AG10803 (cell line): ENCODE results near the gene BBX.

Experiments used
- DNase-seq: peaks from one replicate; pipeline ENCODE4 v3.0.0; 2010; ENCODE audit warnings: low read depth
- H3K4me3 ChIP-seq: 2 replicates; pipeline ENCODE4 v1.5.1; 2011; ENCODE audit warnings: mild to moderate bottlenecking, low read length, control low read depth
- CTCF ChIP-seq: conservative IDR thresholded peaks from 2 replicates; pipeline ENCODE4 v1.5.1; 2011; ENCODE audit warnings: mild to moderate bottlenecking, low read length, control low read depth, inconsistent platforms

Gene BBX

DNA sequence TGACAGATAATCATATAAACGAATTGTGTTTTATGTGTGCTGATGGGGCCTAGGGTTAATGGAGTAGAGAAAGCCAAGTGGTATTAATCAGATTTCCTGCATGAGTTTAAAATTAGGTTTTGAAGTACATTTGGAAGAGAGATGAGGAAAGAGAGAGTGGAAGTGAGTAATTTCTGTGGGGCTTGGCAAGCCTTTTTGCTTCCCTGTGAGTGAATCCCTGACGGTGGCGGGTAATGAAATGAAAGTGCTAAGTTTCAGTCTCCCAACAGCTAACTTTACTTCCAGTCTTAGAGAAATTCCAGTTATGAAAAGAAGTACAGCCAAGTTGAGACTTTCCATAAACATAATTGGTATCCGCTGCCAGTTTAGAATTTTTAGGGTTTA lies 139.4 kb downstream of the BBX start:
- H3K4me3 ChIP-seq, result peak overlapping the region; percentile 43
- TF ChIP-seq CTCF, result no peak
- peak; percentile 78 for DNase-seq

- peak; percentile 36 for DNase-seq
- peak overlapping the region; percentile 43 for H3K4me3 ChIP-seq
- TF ChIP-seq CTCF, result no peak
Measured at GRCh38 chr3:107662586-107662985, 139.8 kb downstream of the BBX start.

DNA sequence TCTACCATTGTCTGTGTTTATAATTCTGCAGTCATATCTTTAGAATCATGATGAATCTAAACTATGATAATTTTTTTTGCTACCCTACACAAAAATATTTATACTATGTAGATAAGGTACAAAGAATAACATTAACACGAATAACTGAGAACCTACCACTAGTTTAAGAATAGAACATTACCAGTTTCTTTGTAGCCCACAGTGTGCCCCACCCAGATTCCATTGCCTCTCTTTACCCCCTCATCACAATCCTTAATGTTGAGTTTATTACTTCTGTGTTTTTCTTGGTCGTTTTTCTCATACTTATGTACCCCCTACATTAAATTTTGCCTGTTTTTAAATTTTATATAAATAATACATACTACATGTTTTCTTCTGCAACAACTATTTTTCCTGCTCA lies 140.5 kb downstream of the BBX start:
- no peak overlapping the region for H3K4me3 ChIP-seq
- TF ChIP-seq CTCF, result no peak
- DNase-seq, result no peak

DNA sequence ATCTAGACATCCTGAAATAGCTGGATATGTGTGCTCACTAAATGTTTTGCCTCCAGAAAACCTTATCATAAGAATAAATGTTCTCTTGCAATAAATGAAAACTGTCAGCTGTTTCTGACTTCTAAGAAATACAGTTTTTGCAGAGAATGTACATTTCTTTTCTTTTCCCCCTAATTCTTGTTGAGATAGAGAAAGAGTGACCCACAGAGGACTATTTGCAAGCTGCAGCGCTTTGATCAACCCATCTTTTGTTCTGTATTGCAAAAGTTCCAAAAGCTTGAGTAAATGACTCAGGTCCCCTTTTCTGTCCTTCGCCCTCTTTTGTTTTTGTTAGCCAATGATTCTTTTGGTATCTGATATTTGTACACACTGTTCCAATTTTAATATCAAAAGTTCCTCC lies 141.9 kb downstream of the BBX start:
- peak; percentile 13 for TF ChIP-seq CTCF
- no peak overlapping the region for H3K4me3 ChIP-seq
- DNase-seq, result no peak

DNA sequence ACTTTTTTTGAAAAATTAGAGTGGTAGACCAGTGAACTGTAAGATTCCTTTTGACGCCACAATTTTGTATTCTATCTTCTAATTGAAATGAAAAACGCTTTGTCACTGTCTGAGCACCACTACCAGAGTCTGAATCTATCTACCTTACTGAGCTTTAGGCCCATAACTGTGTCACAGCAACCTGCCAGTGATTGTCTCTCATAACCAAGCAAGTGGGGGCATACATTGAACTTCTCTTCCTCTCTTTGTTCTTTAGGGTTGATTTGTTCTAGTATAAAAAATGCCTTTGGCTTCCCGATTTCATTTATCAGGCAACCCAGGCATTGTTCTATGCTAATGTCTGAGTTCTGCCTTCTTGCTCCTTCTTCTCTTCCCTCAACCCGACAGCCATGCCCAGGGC lies 142.6 kb downstream of the BBX start:
- TF ChIP-seq CTCF, result no peak

DNA sequence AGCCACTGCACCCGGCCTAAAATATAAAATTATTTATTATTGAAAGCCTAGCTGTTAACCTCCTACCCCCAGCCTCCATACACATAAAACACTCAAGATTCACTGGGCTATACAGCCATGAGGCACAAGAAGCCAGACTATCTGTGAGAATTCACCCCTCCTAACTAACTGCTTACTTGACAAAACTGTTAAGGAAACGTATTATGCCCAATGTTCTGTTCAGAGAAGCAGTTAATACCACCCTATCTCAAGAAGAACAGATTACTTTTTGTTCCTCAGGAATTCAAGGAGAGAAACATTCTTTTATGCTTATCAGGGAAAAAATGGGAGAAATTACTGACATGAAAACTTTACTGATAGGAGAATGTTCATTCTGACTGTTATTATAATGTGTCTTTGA lies 144.1 kb downstream of the BBX start:
- no peak for TF ChIP-seq CTCF
- H3K4me3 ChIP-seq, result no peak overlapping the region
- DNase-seq, result no peak

More for the DNA sequence above, 142.6 kb downstream of the BBX start:
- DNase-seq, result no peak
- H3K4me3 ChIP-seq, result no peak overlapping the region

DNA sequence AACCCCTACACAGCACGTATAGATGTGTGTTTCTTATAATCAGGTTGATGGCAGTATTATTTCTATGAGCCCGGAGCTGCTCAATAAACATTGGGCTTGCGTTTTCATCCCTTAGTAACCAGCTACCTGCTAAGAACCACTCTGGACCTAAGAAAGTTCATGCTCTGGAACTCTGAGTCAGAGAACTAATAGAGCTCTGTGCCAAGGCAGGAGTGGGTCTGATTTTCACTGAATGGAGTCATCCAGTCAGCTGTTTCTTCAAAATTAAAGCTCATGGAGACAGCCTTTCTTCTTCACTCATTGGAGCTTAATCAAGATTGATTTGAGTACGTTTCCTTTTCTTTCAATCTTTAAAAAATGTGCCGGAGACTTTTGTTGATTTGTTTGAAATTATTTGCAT lies 145.7 kb downstream of the BBX start:
- H3K4me3 ChIP-seq, result no peak overlapping the region
- TF ChIP-seq CTCF, result no peak
- DNase-seq, result no peak
